ENCODE measurements around the gene SIVA1.

DNA sequence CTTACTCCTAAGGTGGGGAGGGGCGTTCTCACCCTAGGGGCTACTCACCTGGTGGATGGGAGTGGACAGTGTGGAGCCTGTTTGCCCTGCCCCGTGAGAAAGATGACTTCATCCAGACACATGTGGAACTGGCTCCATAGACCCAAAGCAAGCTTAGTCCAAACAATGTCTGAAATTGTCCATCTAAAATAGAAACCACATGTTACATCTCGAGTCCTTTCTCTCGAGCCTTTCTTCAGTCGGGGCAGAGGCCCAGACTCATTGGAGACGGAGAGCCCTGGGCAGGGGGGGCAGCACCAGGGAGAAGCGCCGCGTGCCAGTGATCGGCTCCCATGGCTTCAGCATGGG is 4.3 kb downstream of the SIVA1 start:
- TF ChIP-seq, protein P1, sequence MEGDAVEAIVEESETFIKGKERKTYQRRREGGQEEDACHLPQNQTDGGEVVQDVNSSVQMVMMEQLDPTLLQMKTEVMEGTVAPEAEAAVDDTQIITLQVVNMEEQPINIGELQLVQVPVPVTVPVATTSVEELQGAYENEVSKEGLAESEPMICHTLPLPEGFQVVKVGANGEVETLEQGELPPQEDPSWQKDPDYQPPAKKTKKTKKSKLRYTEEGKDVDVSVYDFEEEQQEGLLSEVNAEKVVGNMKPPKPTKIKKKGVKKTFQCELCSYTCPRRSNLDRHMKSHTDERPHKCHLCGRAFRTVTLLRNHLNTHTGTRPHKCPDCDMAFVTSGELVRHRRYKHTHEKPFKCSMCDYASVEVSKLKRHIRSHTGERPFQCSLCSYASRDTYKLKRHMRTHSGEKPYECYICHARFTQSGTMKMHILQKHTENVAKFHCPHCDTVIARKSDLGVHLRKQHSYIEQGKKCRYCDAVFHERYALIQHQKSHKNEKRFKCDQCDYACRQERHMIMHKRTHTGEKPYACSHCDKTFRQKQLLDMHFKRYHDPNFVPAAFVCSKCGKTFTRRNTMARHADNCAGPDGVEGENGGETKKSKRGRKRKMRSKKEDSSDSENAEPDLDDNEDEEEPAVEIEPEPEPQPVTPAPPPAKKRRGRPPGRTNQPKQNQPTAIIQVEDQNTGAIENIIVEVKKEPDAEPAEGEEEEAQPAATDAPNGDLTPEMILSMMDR (IDR thresholded peaks at IDR 0.05): no peak
- no peak for TF ChIP-seq POLR2A (IDR thresholded peaks at IDR 0.05)

All from transverse colon (tissue), 3 donors.